Mesothelial cell of epicardium (in vitro differentiated cells): Measurements from ENCODE around the gene CDK1. TPM values are rescaled to one million over a fixed set of nuclear protein-coding genes. Genes with fewer than 3 reads are reported as not detected.

Experiments
- DNase-seq, 2 experiments: peaks; one replicate each; pipeline ENCODE4 v3.0.0; 2021; ENCODE audit warnings: low spot score in 2 of 2; ENCODE audit not compliant: unreplicated experiment in 2 of 2
- H3K27ac Mint-ChIP-seq: 2 replicates; pipeline ENCODE4 v1.8.0; 2021; ENCODE audit warnings: mixed read lengths
- H3K27me3 Mint-ChIP-seq: 2 replicates; pipeline ENCODE4 v1.8.0; 2021; ENCODE audit warnings: low read depth, mixed read lengths
- H3K36me3 Mint-ChIP-seq: 2 replicates; pipeline ENCODE4 v1.8.0; 2021; ENCODE audit warnings: mixed read lengths
- H3K4me1 Mint-ChIP-seq: 2 replicates; pipeline ENCODE4 v1.8.0; 2021; ENCODE audit warnings: mixed read lengths
- H3K4me3 Mint-ChIP-seq: 2 replicates; pipeline ENCODE4 v1.8.0; 2021; ENCODE audit warnings: mild to moderate bottlenecking, moderate library complexity, mixed read lengths
- H3K9me3 Mint-ChIP-seq: 2 replicates; pipeline ENCODE4 v1.8.0; 2021; ENCODE audit warnings: mixed read lengths
- CTCF ChIP-seq: fragments of 200-600 bp; sonication (generic); IDR thresholded peaks from one replicate; pipeline ENCODE4 v1.5.0; 2021; ENCODE audit warnings: antibody characterized with exemption; ENCODE audit not compliant: unreplicated experiment
- total RNA-seq: library from RNA; stranded (reverse); gene quantifications from 3 replicates; pipeline ENCODE4 v1.2.1, GENCODE V29; 2021

The CDK1 gene
- total RNA-seq, 1 donor from 2014 or later = 41.9 TPM

GRCh38 chr10:60739558-60739957 is 38.7 kb upstream of the CDK1 start:
- H3K27me3 Mint-ChIP-seq = no peaks in the 10 kb centered on the region
- no peaks in the 10 kb centered on the region for H3K36me3 Mint-ChIP-seq
- H3K9me3 Mint-ChIP-seq = no peaks in the 10 kb centered on the region
- TF ChIP-seq CTCF = no peak
- H3K27ac Mint-ChIP-seq = peak overlapping the region; percentile 73
- no peak overlapping the region for H3K4me3 Mint-ChIP-seq
- no peak for DNase-seq
- H3K4me1 Mint-ChIP-seq = peaks cover 35% of the 10 kb centered on the region

- H3K36me3 Mint-ChIP-seq = no peaks in the 10 kb centered on the region
- no peaks in the 10 kb centered on the region for H3K9me3 Mint-ChIP-seq
- no peak for DNase-seq
- no peak overlapping the region for H3K4me3 Mint-ChIP-seq
- no peak overlapping the region for H3K27ac Mint-ChIP-seq
- no peak for TF ChIP-seq CTCF
- H3K27me3 Mint-ChIP-seq = no peaks in the 10 kb centered on the region
- H3K4me1 Mint-ChIP-seq = peaks cover 35% of the 10 kb centered on the region
Observed at GRCh38 chr10:60742512-60742911, 35.8 kb upstream of the CDK1 start.

- Mint-ChIP-seq H3K9me3 (peaks cover 9% of the 10 kb centered on the region), H3K4me1 (peaks cover 17% of the 10 kb centered on the region), H3K36me3 (no peaks in the 10 kb centered on the region), H3K27me3 (no peaks in the 10 kb centered on the region), H3K27ac (peak overlapping the region; percentile 60), H3K4me3 (no peak overlapping the region)
- no peak for DNase-seq
- no peak for TF ChIP-seq CTCF
Observed at GRCh38 chr10:60747817-60748469, 30.3 kb upstream of the CDK1 start.

GRCh38 chr10:60753152-60753551 is 25.1 kb upstream of the CDK1 start:
- H3K4me3 Mint-ChIP-seq = no peak overlapping the region
- no peak overlapping the region for H3K27ac Mint-ChIP-seq
- no peaks in the 10 kb centered on the region for H3K36me3 Mint-ChIP-seq
- H3K9me3 Mint-ChIP-seq = peaks cover 13% of the 10 kb centered on the region
- H3K27me3 Mint-ChIP-seq = no peaks in the 10 kb centered on the region
- no peak for TF ChIP-seq CTCF
- DNase-seq = no peak
- H3K4me1 Mint-ChIP-seq = peaks cover 38% of the 10 kb centered on the region

- H3K27ac Mint-ChIP-seq = no peak overlapping the region
- peaks cover 35% of the 10 kb centered on the region for H3K4me1 Mint-ChIP-seq
- no peak for DNase-seq
- no peaks in the 10 kb centered on the region for H3K36me3 Mint-ChIP-seq
- no peak for TF ChIP-seq CTCF
- H3K4me3 Mint-ChIP-seq = no peak overlapping the region
- H3K27me3 Mint-ChIP-seq = no peaks in the 10 kb centered on the region
- H3K9me3 Mint-ChIP-seq = peaks cover 13% of the 10 kb centered on the region
Observed at GRCh38 chr10:60753817-60754216, 24.5 kb upstream of the CDK1 start.
